NCI-H2107 treated with DMSO at 0.1 percent for 48 hours (cell line): Measurements from ENCODE around the gene FBXO5.

Experiments used
- DNase-seq: peaks from one replicate; lab custom pipeline; 2025; ENCODE audit not compliant: unreplicated experiment; lab: John Stamatoyannopoulos, UW

Gene FBXO5

GRCh38 chr6:152952866-152953509 is 29.9 kb downstream of the FBXO5 start:
- peak; percentile 19 for DNase-seq

GRCh38 chr6:152952045-152952444 is 30.8 kb downstream of the FBXO5 start:
- DNase-seq = no peak

GRCh38 chr6:152950240-152950639 is 32.6 kb downstream of the FBXO5 start:
- no peak for DNase-seq

- peak; percentile 42 for DNase-seq
Measured at GRCh38 chr6:152948150-152948768, 34.6 kb downstream of the FBXO5 start.

GRCh38 chr6:152946995-152947394 is 35.8 kb downstream of the FBXO5 start:
- DNase-seq = no peak

GRCh38 chr6:152946484-152946883 is 36.4 kb downstream of the FBXO5 start:
- DNase-seq = no peak

- DNase-seq = no peak
Measured at GRCh38 chr6:152943260-152943897, 39.5 kb downstream of the FBXO5 start.

- DNase-seq = no peak
Measured at GRCh38 chr6:152942319-152942869, 40.4 kb downstream of the FBXO5 start.

GRCh38 chr6:152941746-152942145 is 41.1 kb downstream of the FBXO5 start:
- no peak for DNase-seq

- no peak for DNase-seq
Measured at GRCh38 chr6:152932865-152933264, 50.0 kb downstream of the FBXO5 start.

- no peak for DNase-seq
Measured at GRCh38 chr6:152922706-152923105, 60.1 kb downstream of the FBXO5 start.
